ENCODE results near the gene ANO8. TPM values are rescaled to one million over a fixed set of nuclear protein-coding genes. Genes with fewer than 3 reads are reported as not detected.

Gene ANO8
- total RNA-seq, 1 donor from 2014 or later = 98.8 TPM

- Mint-ChIP-seq H3K4me3 (ENCODE audit: unreplicated experiment) (no peak overlapping the region), H3K4me1 (ENCODE audit: low read depth, unreplicated experiment) (peaks cover 8% of the 10 kb centered on the region), H3K27ac (ENCODE audit: unreplicated experiment) (no peak overlapping the region), H3K9me3 (ENCODE audit: unreplicated experiment) (peaks cover 2% of the 10 kb centered on the region), H3K27me3 (ENCODE audit: unreplicated experiment) (peaks cover 4% of the 10 kb centered on the region), H3K36me3 (ENCODE audit: unreplicated experiment) (no peaks in the 10 kb centered on the region)
- DNase-seq = no peak
- no peak for TF ChIP-seq CTCF (IDR thresholded peaks at IDR 0.05; ENCODE audit: partially characterized antibody, unreplicated experiment)
These were observed 20.6 kb downstream of the ANO8 start for GRCh38 chr19:17314007-17314593.

GRCh38 chr19:17312189-17313113 is 22.2 kb downstream of the ANO8 start:
- peaks cover 6% of the 10 kb centered on the region for H3K27me3 Mint-ChIP-seq (ENCODE audit: unreplicated experiment)
- H3K4me3 Mint-ChIP-seq (ENCODE audit: unreplicated experiment) = no peak overlapping the region

GRCh38 chr19:17311455-17312188 is 23.0 kb downstream of the ANO8 start:
- Mint-ChIP-seq H3K4me1 (ENCODE audit: low read depth, unreplicated experiment) (peaks cover 14% of the 10 kb centered on the region), H3K36me3 (ENCODE audit: unreplicated experiment) (no peaks in the 10 kb centered on the region), H3K27me3 (ENCODE audit: unreplicated experiment) (peaks cover 7% of the 10 kb centered on the region), H3K9me3 (ENCODE audit: unreplicated experiment) (peaks cover 6% of the 10 kb centered on the region), H3K4me3 (ENCODE audit: unreplicated experiment) (peak overlapping the region; percentile 58), H3K27ac (ENCODE audit: unreplicated experiment) (peak overlapping the region; percentile 23)
- TF ChIP-seq CTCF (IDR thresholded peaks at IDR 0.05; ENCODE audit: partially characterized antibody, unreplicated experiment) = no peak
- DNase-seq = no peak

More at GRCh38 chr19:17312189-17313113, 22.2 kb downstream of the ANO8 start:
- Mint-ChIP-seq H3K36me3 (ENCODE audit: unreplicated experiment) (no peaks in the 10 kb centered on the region), H3K27ac (ENCODE audit: unreplicated experiment) (no peak overlapping the region), H3K4me1 (ENCODE audit: low read depth, unreplicated experiment) (peaks cover 14% of the 10 kb centered on the region), H3K9me3 (ENCODE audit: unreplicated experiment) (peaks cover 4% of the 10 kb centered on the region)
- DNase-seq = no peak
- TF ChIP-seq CTCF (IDR thresholded peaks at IDR 0.05; ENCODE audit: partially characterized antibody, unreplicated experiment) = no peak

- DNase-seq = no peak
- no peaks in the 10 kb centered on the region for H3K36me3 Mint-ChIP-seq (ENCODE audit: unreplicated experiment)
- peaks cover 16% of the 10 kb centered on the region for H3K27me3 Mint-ChIP-seq (ENCODE audit: unreplicated experiment)
- peaks cover 18% of the 10 kb centered on the region for H3K9me3 Mint-ChIP-seq (ENCODE audit: unreplicated experiment)
- peaks cover 18% of the 10 kb centered on the region for H3K4me1 Mint-ChIP-seq (ENCODE audit: low read depth, unreplicated experiment)
- TF ChIP-seq CTCF (IDR thresholded peaks at IDR 0.05; ENCODE audit: partially characterized antibody, unreplicated experiment) = no peak
- H3K27ac Mint-ChIP-seq (ENCODE audit: unreplicated experiment) = peak overlapping the region; percentile 94
- peak overlapping the region; percentile 96 for H3K4me3 Mint-ChIP-seq (ENCODE audit: unreplicated experiment)
These were observed 24.6 kb downstream of the ANO8 start for GRCh38 chr19:17309965-17310461.

Data from glutamatergic neuron (in vitro differentiated cells).